SK-N-SH (cell line): Measurements from ENCODE around the gene TNFRSF19. TPM values are rescaled to one million over a fixed set of nuclear protein-coding genes. Genes with fewer than 3 reads are reported as not detected.

Experiments used
- CTCF ChIA-PET: fragments of 300-600, 350-600 bp; formaldehyde crosslinking; extraction: SDS; loops from one replicate; lab custom pipeline; 2021; lab: Yijun Ruan, JAX
- POLR2A ChIA-PET: fragments of 350-600 bp; sonication (Branson Sonifier 250); formaldehyde crosslinking; extraction: SDS; loops from one replicate; lab custom pipeline; 2020; ENCODE audit warnings: antibody characterized with exemption, inconsistent platforms; lab: Yijun Ruan, JAX
- DNase-seq: peaks from one replicate; pipeline ENCODE4 v3.0.0; 2012
- H2AFZ ChIP-seq: fragments of 200-600 bp; sonication (generic); 2 replicates; pipeline ENCODE4 v1.8.1; 2016; ENCODE audit warnings: antibody characterized with exemption, mild to moderate bottlenecking, low read depth
- H3F3A ChIP-seq: fragments of 200-600 bp; sonication (generic); replicated peaks from 2 replicates; pipeline ENCODE3; 2016; ENCODE audit warnings: antibody characterized with exemption, mild to moderate bottlenecking; ENCODE audit not compliant: insufficient read depth
- H3K27ac ChIP-seq, 2 experiments: fragments of 200-500 bp in 1 of 2; fragments of 200-600 bp in 1 of 2; sonication (Bioruptor generic) in 1 of 2; sonication (generic), shearing (Covaris generic) in 1 of 2; 2 replicates each; pipeline versions ENCODE4 v1.5.1 to v1.6.1; 2014 to 2016; ENCODE audit warnings: low read depth in 2 of 2, inconsistent platforms in 1 of 2, low read length in 1 of 2, mild to moderate bottlenecking in 1 of 2, mixed read lengths in 1 of 2
- H3K27me3 ChIP-seq: fragments of 200-600 bp; sonication (generic), shearing (Covaris generic); 2 replicates; pipeline ENCODE4 v1.6.1; 2016; ENCODE audit warnings: mixed run types; ENCODE audit not compliant: insufficient read depth
- H3K36me3 ChIP-seq, 2 experiments: fragments of 200-500 bp in 1 of 2; fragments of 200-600 bp in 1 of 2; sonication (Bioruptor generic) in 1 of 2; sonication (generic) in 1 of 2; replicated peaks in 1 of 2; 2 replicates each; pipeline versions ENCODE3 to v1.5.1; 2014 to 2016; ENCODE audit warnings: low read length in 1 of 2, mild to moderate bottlenecking in 1 of 2; ENCODE audit not compliant: insufficient read depth in 2 of 2, control insufficient read depth in 1 of 2
- H3K4me1 ChIP-seq, 2 experiments: fragments of 200-500 bp in 1 of 2; fragments of 200-600 bp in 1 of 2; sonication (Bioruptor generic) in 1 of 2; sonication (generic), shearing (Covaris generic) in 1 of 2; 2 replicates each; pipeline versions ENCODE4 v1.5.1 to v1.6.1; 2014 to 2016; ENCODE audit warnings: low read depth in 1 of 2, low read length in 1 of 2, mixed run types in 1 of 2; ENCODE audit not compliant: insufficient read depth in 2 of 2, control insufficient read depth in 1 of 2
- H3K4me2 ChIP-seq: fragments of 200-600 bp; sonication (generic), shearing (Covaris generic); 2 replicates; pipeline ENCODE4 v1.6.1; 2017; ENCODE audit warnings: mixed run types
- H3K4me3 ChIP-seq, 2 experiments: fragments of 200-500 bp in 1 of 2; fragments of 200-600 bp in 1 of 2; sonication (Bioruptor generic) in 1 of 2; sonication (generic), shearing (Covaris generic) in 1 of 2; 2 replicates each; pipeline versions ENCODE4 v1.5.1 to v1.8.1; 2014 to 2016; ENCODE audit warnings: low read depth in 2 of 2, inconsistent platforms in 1 of 2, low read length in 1 of 2, mild to moderate bottlenecking in 1 of 2, mixed read lengths in 1 of 2, moderate library complexity in 1 of 2
- H3K79me2 ChIP-seq: fragments of 200-600 bp; sonication (generic); 2 replicates; pipeline ENCODE4 v1.8.1; 2017; ENCODE audit warnings: mild to moderate bottlenecking; ENCODE audit not compliant: insufficient read depth
- H3K9ac ChIP-seq: fragments of 200-600 bp; sonication (generic); 2 replicates; pipeline ENCODE4 v1.6.1; 2017; ENCODE audit warnings: mixed run types
- H3K9me2 ChIP-seq: fragments of 200-600 bp; sonication (generic); 2 replicates; pipeline ENCODE4 v1.6.1; 2017; ENCODE audit warnings: mixed run types
- H3K9me3 ChIP-seq: fragments of 200-600 bp; sonication (generic); 2 replicates; pipeline ENCODE4 v1.6.1; 2017; ENCODE audit warnings: mixed run types, mild to moderate bottlenecking, moderate library complexity
- H4K20me1 ChIP-seq: fragments of 200-600 bp; sonication (generic); 2 replicates; pipeline ENCODE4 v1.6.1; 2017; ENCODE audit warnings: mild to moderate bottlenecking, mixed run types; ENCODE audit not compliant: insufficient read depth
- CHD2 ChIP-seq: fragments of 150-350 bp; IDR thresholded peaks from 2 replicates; pipeline ENCODE4 v1.6.1; 2018; ENCODE audit warnings: low read length; ENCODE audit not compliant: partially characterized antibody
- ELF1 ChIP-seq: IDR thresholded peaks from 2 replicates; pipeline ENCODE4 v1.4.0; 2012
- EP300 ChIP-seq, 2 experiments: IDR thresholded peaks; 2 replicates each; pipeline versions ENCODE4 v1.4.0 to v1.6.1; 2012; ENCODE audit warnings: borderline replicate concordance in 1 of 2, low read depth in 1 of 2, low read length in 1 of 2
- FOSL2 ChIP-seq: IDR thresholded peaks from 2 replicates; pipeline ENCODE4 v1.4.0; 2012; ENCODE audit warnings: low read depth, mild to moderate bottlenecking, moderate library complexity, borderline replicate concordance
- FOXJ3 ChIP-seq: sonication (generic); formaldehyde crosslinking; IDR thresholded peaks from 2 replicates; pipeline ENCODE4 v1.5.1; 2020; ENCODE audit warnings: mild to moderate bottlenecking, missing genetic modification reagents
- GABPA ChIP-seq: IDR thresholded peaks from 2 replicates; pipeline ENCODE4 v1.4.0; 2012; ENCODE audit warnings: low read depth, mild to moderate bottlenecking
- NFIC ChIP-seq: IDR thresholded peaks from 2 replicates; pipeline ENCODE4 v1.4.0; 2012; ENCODE audit warnings: borderline replicate concordance
- NRF1 ChIP-seq: IDR thresholded peaks from 2 replicates; pipeline ENCODE4 v1.6.1; 2012; ENCODE audit warnings: low read depth, mild to moderate bottlenecking, low read length
- RAD21 ChIP-seq: IDR thresholded peaks from 2 replicates; pipeline ENCODE4 v1.6.1; 2012; ENCODE audit warnings: mild to moderate bottlenecking, low read length
- RCOR1 ChIP-seq: fragments of 150-350 bp; IDR thresholded peaks from 2 replicates; pipeline ENCODE4 v1.6.1; 2017; ENCODE audit warnings: antibody characterized with exemption, low read length
- RFX5 ChIP-seq: IDR thresholded peaks from 2 replicates; pipeline ENCODE4 v1.6.1; 2012; ENCODE audit warnings: mild to moderate bottlenecking, improper control_type of control experiment, low read length
- RXRA ChIP-seq: IDR thresholded peaks from 2 replicates; pipeline ENCODE4 v1.4.0; 2012; ENCODE audit warnings: low read depth, mild to moderate bottlenecking, borderline replicate concordance
- SMC3 ChIP-seq: IDR thresholded peaks from 2 replicates; pipeline ENCODE4 v1.6.1; 2012; ENCODE audit warnings: low read depth, low read length, improper control_type of control experiment
- TCF12 ChIP-seq: IDR thresholded peaks from 2 replicates; pipeline ENCODE4 v1.4.0; 2012
- TEAD4 ChIP-seq: IDR thresholded peaks from 2 replicates; pipeline ENCODE4 v1.4.0; 2012; ENCODE audit warnings: mild to moderate bottlenecking, borderline replicate concordance; ENCODE audit not compliant: insufficient read depth
- WGBS: methylation state at CpG from one replicate; pipeline ENCODE4 v1.1.6; 2017; ENCODE audit warnings: low lambda C conversion rate; 5-methylcytosine and 5-hydroxymethylcytosine counted together
- polyA plus RNA-seq, 3 experiments: library from polyadenylated mRNA; depleted of rRNA; stranded (reverse); fragments of >200 nt; gene quantifications; 2 replicates each; pipeline ENCODE4 v1.2.3, GENCODE V29; 2012
- TF ChIP-seq, protein P1 (sequence below): fragments of 150-350 bp; IDR thresholded peaks from 2 replicates; pipeline ENCODE4 v1.6.1; 2017; ENCODE audit warnings: antibody characterized with exemption, low read length, low read depth, borderline replicate concordance
- TF ChIP-seq, protein P2 (sequence below): IDR thresholded peaks from 2 replicates; pipeline ENCODE4 v1.4.0; 2012; ENCODE audit warnings: low read depth, borderline replicate concordance
- TF ChIP-seq, protein P3 (sequence below): IDR thresholded peaks from 2 replicates; pipeline ENCODE4 v1.4.0; 2012; ENCODE audit warnings: low read depth
- TF ChIP-seq, protein P4 (sequence below): IDR thresholded peaks from 2 replicates; pipeline ENCODE4 v1.6.1; 2012; ENCODE audit warnings: mild to moderate bottlenecking, low read depth, low read length, moderate library complexity

Gene TNFRSF19
- polyA plus RNA-seq, 1 of the 3 experiments (the other 2 are of a cell fraction) = 4.6 TPM

DNA sequence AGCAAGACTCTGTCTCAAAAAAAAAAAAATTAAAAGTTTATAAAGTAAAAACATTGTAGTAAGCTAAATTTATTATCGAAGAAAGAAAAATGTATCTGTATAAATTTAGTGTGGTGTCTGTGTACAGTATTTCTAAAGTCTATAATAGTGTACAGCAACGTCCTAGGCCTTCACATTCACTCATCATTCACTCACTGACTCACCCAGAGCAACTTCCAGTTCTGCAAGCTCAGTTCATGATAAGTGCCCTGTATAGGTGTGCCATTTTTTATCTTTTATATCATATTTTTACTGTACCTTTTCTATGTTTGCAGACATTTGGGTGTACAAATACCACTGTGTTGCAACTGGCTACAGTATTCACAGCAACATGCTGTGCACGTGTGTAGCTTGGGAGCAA lies 118.1 kb downstream of the TNFRSF19 start:
- H3K36me3 ChIP-seq = no peaks in the 10 kb centered on the region
- H3K27me3 ChIP-seq = no peaks in the 10 kb centered on the region
- 86% methylated on average over 3 of the region's 3 CpGs for WGBS
- no peak overlapping the region for H3K4me3 ChIP-seq
- no peak overlapping the region for H3K4me2 ChIP-seq
- H3K79me2 ChIP-seq = no peaks in the 10 kb centered on the region
- no peak for TF ChIP-seq SMC3
- no peak for TF ChIP-seq RAD21
- no peak for TF ChIP-seq TCF12
- TF ChIP-seq, protein P1, sequence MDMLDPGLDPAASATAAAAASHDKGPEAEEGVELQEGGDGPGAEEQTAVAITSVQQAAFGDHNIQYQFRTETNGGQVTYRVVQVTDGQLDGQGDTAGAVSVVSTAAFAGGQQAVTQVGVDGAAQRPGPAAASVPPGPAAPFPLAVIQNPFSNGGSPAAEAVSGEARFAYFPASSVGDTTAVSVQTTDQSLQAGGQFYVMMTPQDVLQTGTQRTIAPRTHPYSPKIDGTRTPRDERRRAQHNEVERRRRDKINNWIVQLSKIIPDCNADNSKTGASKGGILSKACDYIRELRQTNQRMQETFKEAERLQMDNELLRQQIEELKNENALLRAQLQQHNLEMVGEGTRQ = no peak
- TF ChIP-seq FOSL2 = no peak
- TF ChIP-seq, protein P2, sequence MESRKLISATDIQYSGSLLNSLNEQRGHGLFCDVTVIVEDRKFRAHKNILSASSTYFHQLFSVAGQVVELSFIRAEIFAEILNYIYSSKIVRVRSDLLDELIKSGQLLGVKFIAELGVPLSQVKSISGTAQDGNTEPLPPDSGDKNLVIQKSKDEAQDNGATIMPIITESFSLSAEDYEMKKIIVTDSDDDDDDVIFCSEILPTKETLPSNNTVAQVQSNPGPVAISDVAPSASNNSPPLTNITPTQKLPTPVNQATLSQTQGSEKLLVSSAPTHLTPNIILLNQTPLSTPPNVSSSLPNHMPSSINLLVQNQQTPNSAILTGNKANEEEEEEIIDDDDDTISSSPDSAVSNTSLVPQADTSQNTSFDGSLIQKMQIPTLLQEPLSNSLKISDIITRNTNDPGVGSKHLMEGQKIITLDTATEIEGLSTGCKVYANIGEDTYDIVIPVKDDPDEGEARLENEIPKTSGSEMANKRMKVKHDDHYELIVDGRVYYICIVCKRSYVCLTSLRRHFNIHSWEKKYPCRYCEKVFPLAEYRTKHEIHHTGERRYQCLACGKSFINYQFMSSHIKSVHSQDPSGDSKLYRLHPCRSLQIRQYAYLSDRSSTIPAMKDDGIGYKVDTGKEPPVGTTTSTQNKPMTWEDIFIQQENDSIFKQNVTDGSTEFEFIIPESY = no peak
- no peak for TF ChIP-seq RFX5
- TF ChIP-seq FOXJ3 = no peak
- H3K9me2 ChIP-seq = no peaks in the 10 kb centered on the region
- ChIA-PET POLR2A (no interaction called here), CTCF (interaction anchor here (1.3 kb wide), 1 partner anchor 19 kb away, joined by 5 read pairs; no protein-coding TSS in a partner anchor)
- no peaks in the 10 kb centered on the region for H4K20me1 ChIP-seq
- H3K9me3 ChIP-seq = peaks cover 9% of the 10 kb centered on the region; the same call in 1 of the 2 replicates
- no peak for DNase-seq
- H3F3A ChIP-seq = no peaks in the 10 kb centered on the region
- no peak overlapping the region for H3K27ac ChIP-seq
- H3K9ac ChIP-seq = no peak overlapping the region
- no peak overlapping the region for H2AFZ ChIP-seq
- H3K4me1 ChIP-seq = peaks cover 0 to 4% of the 10 kb centered on the region in 2 experiments; a peak in 1 of 4 replicates

DNA sequence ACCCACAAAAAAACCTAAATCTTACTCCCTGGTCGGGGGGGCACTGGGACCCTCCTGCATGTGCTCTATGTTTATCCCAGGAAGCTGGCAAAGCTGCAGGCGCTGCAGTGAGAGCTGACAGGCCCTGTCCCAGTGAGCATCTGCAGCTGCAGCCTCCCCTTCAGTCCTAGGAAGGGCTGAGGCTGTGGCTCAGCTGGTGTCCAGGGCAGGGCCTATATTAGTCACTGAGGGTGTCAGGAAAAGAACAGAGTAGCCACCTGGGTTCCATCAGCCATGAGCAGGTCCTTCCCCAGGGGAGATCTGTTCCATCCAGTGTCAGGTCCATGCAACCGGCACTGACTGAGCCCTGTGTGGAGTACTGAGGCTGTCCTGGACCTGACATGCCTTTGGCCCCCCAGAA lies 120.5 kb downstream of the TNFRSF19 start:
- Histone ChIP-seq H3K4me2 (no peak overlapping the region), H3K4me3 (no peak overlapping the region), H3K9ac (no peak overlapping the region), H3K4me1 (peaks cover 0 to 4% of the 10 kb centered on the region in 2 experiments; a peak in 1 of 4 replicates), H3K27me3 (no peaks in the 10 kb centered on the region), H3K79me2 (no peaks in the 10 kb centered on the region), H3K36me3 (no peaks in the 10 kb centered on the region), H3K9me2 (no peaks in the 10 kb centered on the region), H3K9me3 (no peaks in the 10 kb centered on the region), H3K27ac (no peak overlapping the region), H3F3A (no peaks in the 10 kb centered on the region), H4K20me1 (no peaks in the 10 kb centered on the region), H2AFZ (no peak overlapping the region)
- TF ChIP-seq FOXJ3 = no peak
- no peak for TF ChIP-seq NFIC
- no peak for TF ChIP-seq RCOR1
- TF ChIP-seq, protein P3, sequence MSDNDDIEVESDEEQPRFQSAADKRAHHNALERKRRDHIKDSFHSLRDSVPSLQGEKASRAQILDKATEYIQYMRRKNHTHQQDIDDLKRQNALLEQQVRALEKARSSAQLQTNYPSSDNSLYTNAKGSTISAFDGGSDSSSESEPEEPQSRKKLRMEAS = no peak
- TF ChIP-seq NRF1 = no peak
- TF ChIP-seq, protein P1 = no peak
- TF ChIP-seq, protein P4, sequence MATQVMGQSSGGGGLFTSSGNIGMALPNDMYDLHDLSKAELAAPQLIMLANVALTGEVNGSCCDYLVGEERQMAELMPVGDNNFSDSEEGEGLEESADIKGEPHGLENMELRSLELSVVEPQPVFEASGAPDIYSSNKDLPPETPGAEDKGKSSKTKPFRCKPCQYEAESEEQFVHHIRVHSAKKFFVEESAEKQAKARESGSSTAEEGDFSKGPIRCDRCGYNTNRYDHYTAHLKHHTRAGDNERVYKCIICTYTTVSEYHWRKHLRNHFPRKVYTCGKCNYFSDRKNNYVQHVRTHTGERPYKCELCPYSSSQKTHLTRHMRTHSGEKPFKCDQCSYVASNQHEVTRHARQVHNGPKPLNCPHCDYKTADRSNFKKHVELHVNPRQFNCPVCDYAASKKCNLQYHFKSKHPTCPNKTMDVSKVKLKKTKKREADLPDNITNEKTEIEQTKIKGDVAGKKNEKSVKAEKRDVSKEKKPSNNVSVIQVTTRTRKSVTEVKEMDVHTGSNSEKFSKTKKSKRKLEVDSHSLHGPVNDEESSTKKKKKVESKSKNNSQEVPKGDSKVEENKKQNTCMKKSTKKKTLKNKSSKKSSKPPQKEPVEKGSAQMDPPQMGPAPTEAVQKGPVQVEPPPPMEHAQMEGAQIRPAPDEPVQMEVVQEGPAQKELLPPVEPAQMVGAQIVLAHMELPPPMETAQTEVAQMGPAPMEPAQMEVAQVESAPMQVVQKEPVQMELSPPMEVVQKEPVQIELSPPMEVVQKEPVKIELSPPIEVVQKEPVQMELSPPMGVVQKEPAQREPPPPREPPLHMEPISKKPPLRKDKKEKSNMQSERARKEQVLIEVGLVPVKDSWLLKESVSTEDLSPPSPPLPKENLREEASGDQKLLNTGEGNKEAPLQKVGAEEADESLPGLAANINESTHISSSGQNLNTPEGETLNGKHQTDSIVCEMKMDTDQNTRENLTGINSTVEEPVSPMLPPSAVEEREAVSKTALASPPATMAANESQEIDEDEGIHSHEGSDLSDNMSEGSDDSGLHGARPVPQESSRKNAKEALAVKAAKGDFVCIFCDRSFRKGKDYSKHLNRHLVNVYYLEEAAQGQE = no peak
- no peak for TF ChIP-seq CHD2
- no peak for TF ChIP-seq GABPA
- no peak for TF ChIP-seq RFX5
- no peak for TF ChIP-seq TEAD4
- TF ChIP-seq ELF1 = no peak
- TF ChIP-seq RXRA = no peak
- TF ChIP-seq EP300 (IDR thresholded peaks at IDR 0.05; ENCODE audit: borderline replicate concordance in 1 of 2, low read depth in 1 of 2, low read length in 1 of 2) = no peak
- WGBS = no CpG with 5 or more reads among the region's 3 CpGs
- ChIA-PET CTCF (interaction anchor here (0.9 to 1.6 kb wide), 3 partner anchors 19 to 223 kb away, joined by 3 to 4 read pairs (median 3); no protein-coding TSS in a partner anchor), POLR2A (no interaction called here)
- no peak for DNase-seq
